Diencephalon (tissue), 1 donor: ENCODE data around the gene FES. TPM values are rescaled to one million over a fixed set of nuclear protein-coding genes. Genes with fewer than 3 reads are reported as not detected.

Source experiments
- small RNA-seq: library from RNA; depleted of rRNA; stranded (forward); fragments of <200 nt; gene quantifications from one replicate; pipeline ENCODE3, GENCODE V24; 2014
- total RNA-seq: library from RNA; depleted of rRNA; stranded (reverse); fragments of >200 nt; gene quantifications from one replicate; pipeline ENCODE4 v1.2.3, GENCODE V29; 2014

Gene FES
- 6.0 TPM for total RNA-seq

DNA sequence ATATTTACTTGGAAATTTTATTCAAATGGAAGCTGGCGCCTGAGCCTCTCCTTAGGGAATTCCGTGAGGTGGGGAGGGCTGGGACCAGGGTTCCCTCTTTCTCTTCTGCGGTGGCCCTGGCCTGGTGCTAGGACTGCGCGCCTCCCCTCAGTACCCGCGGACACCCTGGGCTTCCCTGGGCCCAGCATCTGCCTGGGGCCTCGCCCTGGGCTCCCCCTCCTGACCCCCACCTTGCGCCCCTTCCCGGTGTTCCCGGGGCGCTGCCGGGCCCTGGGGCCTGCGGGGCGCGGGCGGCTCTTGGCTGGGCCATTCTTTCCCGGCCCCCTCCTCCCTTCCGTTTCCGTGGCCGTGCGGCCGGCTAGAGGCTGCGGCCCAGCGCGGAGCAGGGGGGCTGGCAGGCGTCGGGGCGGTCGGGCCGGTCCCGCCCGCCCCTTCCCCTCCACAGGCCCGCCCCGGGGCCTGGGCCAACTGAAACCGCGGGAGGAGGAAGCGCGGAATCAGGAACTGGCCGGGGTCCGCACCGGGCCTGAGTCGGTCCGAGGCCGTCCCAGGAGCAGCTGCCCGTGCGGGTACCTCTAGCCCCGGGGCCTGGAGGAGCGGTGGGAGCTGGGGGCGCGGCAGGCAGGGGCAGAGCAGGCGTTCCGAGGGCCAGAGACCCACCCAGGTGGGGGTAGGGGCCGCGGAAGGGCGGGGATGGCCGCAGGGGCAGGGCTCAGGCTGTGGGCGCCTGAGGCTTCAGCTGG is at the start of gene FES:
Gene FES, plus strand, starts transcription at position 529 of the 743 bp plus-strand sequence. CDS start 542 bp downstream, outside the sequence.

DNA sequence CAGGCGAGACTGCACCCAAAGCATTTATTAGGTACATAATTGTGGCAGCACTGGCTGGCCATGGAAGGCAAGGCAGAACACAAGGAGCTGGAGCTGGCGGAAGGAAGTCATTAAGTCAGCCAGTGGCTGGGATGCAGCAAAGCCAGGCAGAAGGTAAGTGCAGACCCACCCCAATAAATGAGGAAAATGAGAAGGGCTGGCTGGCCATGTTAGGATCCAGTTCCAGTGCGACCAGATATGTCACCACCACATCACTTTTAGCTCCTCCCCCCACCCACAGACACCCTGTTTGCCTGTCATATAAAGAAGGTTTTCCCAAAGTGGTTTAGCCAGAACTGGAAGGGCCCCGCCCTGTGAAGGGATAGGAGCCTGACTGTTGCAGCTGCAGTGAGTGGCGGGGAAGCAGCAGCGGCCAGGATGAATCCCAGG is 16.0 kb upstream of the FES start, which contains the start of gene FURIN:
Gene FURIN, plus strand, starts transcription at position 328 of the 429 bp plus-strand sequence. CDS start 7,153 bp downstream, outside the sequence.

GRCh38 chr15:90902840-90903732 is 18.8 kb downstream of the FES start, which contains the start of gene MAN2A2:
TSS of gene MAN2A2 (plus strand) at chr15:90903302. CDS start at chr15:90904208, 906 bp downstream.

DNA sequence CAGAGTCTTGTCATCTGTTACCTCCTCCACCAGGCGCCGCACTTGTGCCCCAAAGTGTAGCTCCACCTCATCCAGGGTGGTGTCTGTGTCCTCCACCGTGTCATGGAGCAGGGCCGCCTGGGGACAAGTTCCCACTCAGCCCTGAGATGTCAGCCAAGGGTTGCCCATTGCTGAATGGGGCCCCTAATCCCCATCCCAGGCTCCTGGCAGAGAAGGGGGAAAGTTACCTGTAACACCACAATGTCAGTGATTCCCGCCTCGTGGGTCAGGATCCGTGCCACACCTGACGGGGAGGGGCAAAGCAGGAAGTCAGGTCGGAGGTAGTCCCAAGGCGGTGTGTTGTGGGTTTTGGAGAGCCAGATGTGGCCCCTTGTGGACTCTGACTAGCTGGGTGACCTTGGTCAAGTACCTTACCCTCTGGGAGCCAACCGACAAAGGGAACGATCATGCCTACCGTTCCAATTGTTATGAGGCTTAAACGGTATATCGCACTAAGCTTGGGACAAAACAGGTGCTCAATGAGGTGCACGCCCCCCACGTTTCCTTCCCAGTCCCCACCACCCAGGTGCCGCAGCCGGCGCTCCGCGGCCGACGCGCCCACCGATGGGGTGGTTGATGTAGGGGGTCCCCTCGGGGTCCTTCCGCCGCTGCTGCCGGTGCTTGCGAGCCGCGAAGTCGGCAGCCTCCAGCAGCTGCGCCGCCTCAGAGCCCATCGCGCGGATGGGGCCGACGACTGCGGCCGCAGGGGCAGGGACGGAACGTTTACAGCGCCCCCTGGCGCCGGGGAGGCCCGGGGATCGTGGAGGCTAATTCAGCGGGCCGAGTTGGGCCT is 47.7 kb downstream of the FES start, which contains the start of gene HDDC3:
Gene HDDC3, minus strand, starts transcription at position 722 of the 832 bp plus-strand sequence. Its CDS starts 9 bp downstream, at position 713.

GRCh38 chr15:90934949-90935751 is 50.8 kb downstream of the FES start, which contains the start of gene UNC45A:
TSS of gene UNC45A (plus strand) at chr15:90935285. CDS start at chr15:90935325, 40 bp downstream.

Small RNAs within 50 kb of the gene (small RNA-seq; reads per million reads assigned to genes)
- not detected for gene RN7SL363P

Other genes with a start within 250 kb of the FES start
- 13.6 TPM for gene BLM, start 167.2 kb upstream of the FES start, total RNA-seq
- gene FURIN, start 15.9 kb upstream of the FES start, total RNA-seq: 9.9 TPM
- 45.0 TPM for gene MAN2A2, start 18.8 kb downstream of the FES start, total RNA-seq
- 14.5 TPM for gene HDDC3, start 48.0 kb downstream of the FES start, total RNA-seq
- 33.9 TPM for gene UNC45A, start 50.8 kb downstream of the FES start, total RNA-seq
- 16.4 TPM for gene RCCD1, start 70.4 kb downstream of the FES start, total RNA-seq
- gene PRC1, start 110.0 kb downstream of the FES start, total RNA-seq: 33.0 TPM
- gene VPS33B, start 138.1 kb downstream of the FES start, total RNA-seq: 12.9 TPM
- gene SV2B, start 215.8 kb downstream of the FES start, total RNA-seq: 30.2 TPM